Lung microvascular endothelial cell (primary cell): ENCODE data around the gene PLXNA2. TPM values are rescaled to one million over a fixed set of nuclear protein-coding genes. Genes with fewer than 3 reads are reported as not detected.
A peak's percentile ranks its signal among the peaks of the same experiment; 100 is the strongest.

ENCODE experiments used
- DNase-seq, 2 donors: peaks; one replicate each; pipeline versions ENCODE4 v3.0.0 to v3.0.0-alpha.2; 2010; ENCODE audit warnings: low read depth in 2 of 2
- total RNA-seq: library from RNA; depleted of rRNA; stranded (reverse); fragments of >200 nt; gene quantifications from 2 replicates; pipeline ENCODE4 v1.2.1, GENCODE V29; 2014

Gene PLXNA2
- total RNA-seq, 1 donor from 2014 or later: 46.4 TPM

DNA sequence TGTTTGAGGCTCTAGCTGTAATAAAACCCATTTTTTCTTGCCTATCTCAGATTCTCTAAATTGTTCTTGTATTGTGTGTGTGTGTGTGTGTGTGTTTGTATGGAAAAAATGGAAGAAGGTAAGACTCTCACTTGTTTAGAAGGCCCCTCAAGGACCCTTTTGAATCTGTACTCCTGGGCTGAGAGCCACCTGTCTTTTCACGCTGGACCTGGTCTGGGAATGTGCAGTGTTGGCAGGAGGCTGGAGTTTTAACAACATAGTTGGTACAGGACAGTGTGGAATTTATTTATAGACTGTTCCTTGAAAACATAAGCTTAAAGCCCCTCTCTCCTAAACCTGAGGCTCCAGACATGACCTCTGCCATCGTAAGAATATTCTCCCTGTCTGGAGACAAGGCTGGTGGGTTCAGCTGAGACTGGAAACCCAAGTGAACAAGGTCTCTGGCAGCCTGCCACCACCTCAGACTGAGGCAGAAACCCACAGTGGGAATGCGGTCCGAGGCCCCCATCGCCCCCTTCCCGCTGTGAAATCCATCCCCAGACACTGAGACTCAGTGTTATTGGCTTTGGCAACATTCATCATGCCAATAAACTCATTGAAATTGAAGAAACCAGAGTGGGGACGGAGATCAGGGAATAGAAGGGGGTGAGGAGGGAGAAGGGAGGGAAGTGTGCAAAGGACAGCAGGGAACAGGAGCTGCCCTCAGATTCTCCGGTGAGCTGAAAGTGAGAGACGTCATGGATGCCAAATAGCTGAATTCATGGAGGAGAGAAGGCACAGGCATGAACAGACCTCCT, 24.6 kb upstream of the PLXNA2 start:
- no peak for DNase-seq

DNA sequence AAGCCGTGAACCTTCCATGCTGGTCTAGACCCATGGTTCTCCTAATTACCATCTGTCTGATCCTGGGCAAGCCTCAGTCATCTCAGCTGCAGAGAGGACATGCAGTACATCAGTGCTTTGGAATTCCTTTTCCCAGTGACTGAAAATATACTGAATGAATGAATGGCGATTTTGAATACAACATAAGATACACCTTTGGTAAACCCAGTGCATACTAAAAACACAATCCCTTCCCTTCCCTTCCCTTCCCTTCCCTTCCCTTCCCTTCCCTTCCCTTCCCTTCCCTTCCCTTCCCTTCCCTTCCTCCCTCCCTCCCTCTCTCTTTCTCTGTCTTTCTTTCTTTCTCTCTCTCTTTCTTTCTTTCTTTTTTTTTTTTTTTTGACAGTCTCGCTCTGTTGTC, 21.3 kb upstream of the PLXNA2 start:
- no peak for DNase-seq

DNA sequence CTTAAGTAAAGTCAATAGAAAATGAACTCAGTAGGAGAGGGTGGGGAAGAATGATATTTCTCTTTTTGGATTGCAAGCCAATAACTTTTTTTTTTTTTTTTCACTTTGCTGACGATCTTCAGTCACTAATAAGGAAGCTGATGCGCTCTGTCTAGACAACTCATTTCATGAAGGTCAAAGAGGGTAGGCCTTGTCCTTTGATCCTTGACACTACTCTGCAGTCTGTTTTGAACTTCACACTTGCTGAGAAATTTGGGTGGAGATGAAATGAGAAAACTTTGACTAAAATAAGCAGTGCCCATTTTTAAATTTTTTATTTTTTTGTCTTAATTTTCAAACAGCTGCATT, 20.9 kb upstream of the PLXNA2 start:
- no peak for DNase-seq

DNA sequence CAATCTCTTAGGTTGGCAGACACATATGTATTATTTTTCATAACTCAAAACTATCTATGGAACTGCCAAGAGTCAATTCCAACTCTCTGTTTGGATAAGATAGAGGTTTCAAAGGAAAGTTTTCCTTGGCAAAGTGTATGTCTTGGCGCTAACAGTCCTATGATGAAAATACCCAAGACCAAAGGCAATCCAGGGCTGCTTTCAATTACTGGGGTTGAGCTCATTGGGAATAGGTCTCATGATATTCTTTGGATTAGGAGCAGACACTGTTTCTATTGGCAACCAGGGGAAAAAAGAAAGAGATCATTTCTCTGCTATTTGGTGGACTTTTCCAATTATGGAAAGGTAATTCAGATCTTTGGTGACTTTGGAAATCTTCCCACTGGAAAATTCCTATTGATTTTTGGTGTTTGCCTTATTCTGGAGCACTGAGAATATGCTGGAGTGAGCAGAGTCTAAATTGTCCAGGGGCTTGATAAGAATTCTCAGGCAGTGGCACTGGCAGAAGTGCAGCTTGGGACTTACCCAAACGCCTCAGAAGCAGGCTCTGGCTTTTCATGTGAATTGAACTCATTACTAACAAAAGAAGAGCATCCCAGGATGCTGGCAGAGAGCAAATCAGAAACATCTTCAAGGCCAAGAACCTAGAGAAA, 20.4 kb upstream of the PLXNA2 start:
- no peak for DNase-seq

DNA sequence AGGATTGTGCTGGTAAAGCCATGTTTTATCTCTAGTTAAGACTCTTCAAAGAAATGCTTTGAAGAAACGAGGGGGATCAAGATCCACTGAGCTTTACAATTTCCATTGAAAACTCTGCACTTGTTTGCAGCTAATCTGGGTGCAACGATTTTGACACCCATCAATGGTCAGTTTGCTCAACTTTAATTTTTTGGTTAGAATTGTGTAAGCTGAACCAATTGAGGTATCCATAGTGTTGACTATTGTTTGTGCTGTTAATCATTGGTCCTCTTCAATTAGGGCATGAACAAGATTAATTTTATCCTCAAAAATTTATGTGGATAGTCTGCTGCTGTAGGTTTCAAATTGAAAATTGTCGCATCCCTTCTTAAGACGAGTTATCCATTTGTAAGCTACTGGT, 17.7 kb upstream of the PLXNA2 start:
- DNase-seq: no peak

DNA sequence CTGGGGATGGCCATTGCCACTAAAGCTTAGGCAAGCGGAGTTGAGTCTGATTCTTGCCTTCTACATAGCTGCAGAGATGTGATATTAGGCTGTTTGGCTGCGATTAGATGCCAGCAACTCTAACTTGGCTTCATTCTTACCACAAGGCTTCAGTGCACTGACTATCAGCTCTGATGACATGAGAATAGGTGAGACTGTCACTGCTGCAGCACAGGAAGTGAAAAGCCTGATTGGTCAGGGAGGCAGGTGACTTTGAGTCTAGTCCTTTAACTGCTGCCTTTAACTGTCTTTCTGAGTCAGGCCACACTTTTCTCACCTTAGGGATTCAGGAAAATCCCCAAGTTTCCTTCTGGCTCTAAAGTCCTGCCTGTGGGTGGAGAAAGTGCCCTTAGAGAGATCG, 14.1 kb upstream of the PLXNA2 start:
- DNase-seq: no peak

DNA sequence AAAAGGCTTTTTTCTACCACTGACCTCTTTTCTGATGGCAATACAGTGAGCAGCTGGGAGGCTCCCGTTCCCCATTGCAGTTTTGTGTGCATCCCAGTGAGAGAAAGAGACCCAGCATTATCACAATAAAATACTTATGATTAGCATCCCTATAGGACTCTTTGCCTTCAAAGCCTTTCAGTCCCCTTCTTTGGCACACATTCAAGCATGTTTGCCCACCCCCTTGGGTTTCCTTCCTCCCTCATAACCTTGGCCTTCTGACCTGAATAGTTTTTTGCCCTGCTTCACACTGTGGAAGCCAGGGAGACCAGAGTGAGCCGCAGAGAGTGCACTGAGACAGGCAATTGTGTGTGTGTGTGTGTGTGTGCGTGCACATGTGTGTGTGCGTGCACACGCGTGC, 13.2 kb upstream of the PLXNA2 start:
- no peak for DNase-seq

DNA sequence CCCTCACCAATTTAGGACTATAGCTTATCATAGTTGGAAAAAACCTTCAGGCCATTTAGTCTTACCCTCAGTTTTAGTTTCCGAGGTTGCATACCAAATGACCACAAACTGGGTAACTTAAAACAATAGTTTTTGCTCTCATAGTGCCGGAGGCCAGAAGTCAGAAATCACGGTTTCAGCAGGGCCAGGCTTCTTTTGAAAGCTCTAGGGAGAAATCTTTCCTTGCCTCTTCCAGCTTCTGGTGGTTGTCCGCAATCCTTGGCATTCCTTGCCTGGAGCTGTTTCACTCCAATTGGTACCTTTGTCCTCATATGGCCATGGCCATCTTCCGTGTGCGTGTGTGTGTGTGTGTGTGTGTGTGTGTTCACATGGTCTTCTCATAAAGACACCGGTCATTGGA, 12.4 kb upstream of the PLXNA2 start:
- DNase-seq: no peak

DNA sequence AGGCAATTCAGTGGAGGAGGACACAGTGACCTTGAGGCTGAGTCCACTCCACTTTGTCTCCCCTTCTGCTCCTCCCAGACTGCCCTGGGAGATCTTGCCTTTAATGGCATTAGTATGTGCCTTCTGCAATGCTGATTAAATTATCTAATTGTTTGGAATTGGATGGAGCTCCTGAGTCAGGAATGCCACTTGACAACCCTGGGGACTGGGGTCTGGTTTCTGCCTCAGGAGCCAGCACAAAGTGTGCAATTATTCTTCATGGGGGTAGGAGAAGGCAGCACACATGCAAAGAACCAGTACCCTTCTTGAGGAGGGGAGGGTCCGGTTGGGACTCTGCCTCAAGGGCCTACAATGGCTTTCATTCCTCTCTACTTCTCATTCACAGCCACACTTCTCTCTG, 11.9 kb upstream of the PLXNA2 start:
- no peak for DNase-seq

DNA sequence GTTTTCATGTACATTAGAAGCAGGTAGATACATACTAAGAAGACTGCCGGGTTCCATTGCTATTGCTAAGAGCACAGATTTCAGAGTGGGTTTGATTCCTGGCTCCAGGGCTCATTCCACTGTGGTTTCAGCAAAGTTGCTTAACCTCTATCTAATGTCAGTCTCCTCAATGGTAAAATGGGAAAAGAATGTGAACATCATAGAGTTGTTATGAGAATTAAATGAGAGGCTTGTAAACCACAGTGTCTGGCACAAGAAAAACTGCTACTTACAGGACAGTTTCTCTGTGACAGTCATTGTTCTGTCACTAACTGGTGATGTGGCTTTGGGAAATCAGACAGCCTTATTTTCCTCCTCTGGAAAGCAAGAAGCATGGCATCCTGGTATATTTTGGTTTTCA, 10.7 kb upstream of the PLXNA2 start:
- no peak for DNase-seq

DNA sequence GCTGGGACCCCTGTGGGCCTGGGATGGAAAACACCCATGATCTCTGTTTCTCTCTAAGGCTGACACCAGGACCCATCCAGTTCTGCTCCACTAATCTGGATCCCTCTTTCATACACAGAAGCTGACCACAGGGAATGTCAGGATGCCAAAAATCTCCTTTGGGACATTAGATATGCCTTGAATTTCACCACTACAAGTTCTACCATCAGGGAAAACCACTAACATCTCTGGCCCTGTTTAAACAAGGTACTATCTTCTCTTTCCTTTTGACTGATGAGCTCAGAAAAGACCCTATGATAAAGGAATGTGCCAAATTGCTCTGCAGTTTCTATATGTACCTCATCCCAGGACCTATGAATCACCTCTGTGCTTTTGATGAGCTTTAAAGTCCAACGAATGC, 10.2 kb upstream of the PLXNA2 start:
- no peak for DNase-seq

DNA sequence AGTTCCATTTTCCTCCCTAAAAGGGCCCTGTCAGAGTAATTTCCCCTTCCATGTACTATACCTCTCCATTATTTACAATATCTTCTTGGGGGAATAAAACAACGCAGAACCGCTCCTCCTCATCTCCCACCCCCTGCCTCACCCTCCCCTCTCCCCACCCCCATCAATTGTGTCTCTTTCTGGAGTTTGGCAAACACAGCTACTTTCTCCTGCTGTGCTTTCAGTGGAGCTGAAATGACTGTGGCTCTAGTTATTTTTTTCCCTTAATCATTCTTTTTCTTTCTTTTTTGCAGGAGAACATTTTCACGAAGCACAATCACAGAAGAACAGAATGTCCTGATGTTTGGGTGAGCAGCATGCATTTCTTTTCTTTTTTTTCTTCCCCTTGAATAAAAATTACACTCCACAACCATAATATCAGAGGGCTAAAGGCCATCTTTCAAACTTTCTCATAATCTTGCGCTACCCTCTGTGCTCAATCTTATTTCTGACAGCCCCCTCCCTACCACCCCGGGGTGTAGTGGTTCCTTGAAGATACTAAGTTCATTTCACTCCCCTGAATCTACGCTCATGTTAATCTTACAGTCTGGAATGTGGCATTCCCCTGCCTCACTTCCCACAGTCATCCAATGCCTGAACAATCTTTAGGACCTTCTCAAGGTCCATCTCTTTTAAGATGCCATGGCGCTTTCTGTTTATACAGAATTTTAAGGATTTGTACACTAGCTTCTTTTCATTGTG, 8.8 kb upstream of the PLXNA2 start:
- no peak for DNase-seq

DNA sequence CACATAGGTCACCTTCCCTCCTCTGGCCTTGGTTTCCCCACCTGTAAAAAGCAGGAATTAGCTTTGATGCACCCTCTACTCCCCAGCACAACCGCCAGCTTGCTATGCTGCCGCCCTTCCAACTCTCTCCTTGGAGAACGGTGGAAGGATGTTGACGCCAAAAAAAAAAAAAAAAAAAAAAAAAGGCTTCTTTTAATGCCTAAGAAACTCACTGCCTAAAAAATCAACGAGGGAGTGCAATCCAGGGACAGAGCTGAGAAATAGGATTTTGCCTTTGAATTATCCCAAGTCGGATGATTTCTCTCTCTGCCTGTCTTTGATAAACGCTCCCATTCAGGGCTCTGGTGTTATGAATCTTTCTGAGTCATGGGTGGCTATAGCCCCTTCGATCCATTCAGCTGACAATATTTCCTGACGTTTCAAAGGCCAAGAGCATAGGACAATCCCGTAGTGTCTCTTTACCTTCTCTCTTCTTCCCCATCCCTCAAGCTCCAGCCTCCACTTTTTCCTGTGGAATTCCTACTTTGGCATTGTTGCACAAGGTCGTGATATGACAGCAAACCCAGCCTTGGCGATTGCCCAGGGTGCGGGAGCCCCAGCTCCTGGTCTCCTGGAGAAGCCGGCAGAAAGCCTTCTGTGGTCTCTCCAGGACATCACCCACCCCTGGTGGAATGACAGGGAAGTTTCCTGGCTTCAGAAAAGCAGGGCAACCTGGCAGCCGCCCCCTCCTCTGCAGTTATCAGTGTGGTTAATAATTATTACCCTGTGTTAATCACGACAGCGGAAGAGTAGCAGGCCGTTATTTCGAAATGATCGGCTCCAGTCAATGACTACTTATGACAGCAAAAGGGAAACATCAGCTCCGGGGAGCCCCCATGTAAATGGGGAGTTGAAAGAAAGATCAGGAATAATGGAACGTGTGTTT, 8.0 kb upstream of the PLXNA2 start:
- DNase-seq: peak in 1 of 2 donors; percentile 33

DNA sequence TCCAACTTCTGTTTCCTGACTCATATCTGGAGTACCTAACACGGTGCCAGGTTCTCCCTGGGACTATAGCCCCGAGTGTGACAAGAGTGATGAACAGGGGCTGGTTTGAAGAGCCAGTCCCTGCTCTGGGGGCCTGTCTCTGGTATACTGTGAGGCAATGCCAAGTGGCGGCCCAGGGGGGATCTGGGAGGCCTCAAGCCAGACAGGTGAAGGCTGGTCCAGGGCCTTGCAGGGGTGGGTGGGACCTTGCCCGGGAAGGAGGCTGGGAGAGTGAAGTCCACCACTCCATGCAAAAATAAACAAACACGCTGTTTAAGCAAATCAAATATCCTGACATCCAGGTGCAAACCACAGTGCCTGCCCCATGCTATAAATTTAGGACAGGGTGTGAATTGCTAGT, 6.8 kb upstream of the PLXNA2 start:
- DNase-seq: no peak

DNA sequence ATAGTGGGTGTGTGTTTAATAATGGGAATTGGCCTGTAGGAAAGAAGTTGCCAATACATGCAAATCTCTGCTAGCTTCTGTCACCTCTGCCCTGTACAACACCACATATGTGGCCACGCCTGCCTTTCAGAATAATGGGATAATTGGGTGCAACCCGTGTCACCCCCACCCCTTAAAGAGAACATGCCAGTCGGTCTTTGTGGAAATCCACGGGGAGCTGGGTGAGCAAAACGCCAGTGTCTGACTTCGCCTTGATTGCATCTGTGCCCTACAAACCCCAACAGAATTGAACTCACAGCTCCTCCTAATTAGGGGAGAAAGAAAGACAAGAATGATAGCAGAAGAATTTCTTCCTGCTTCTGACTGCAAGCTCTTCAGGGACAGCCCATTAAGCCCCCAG, 6.4 kb upstream of the PLXNA2 start:
- no peak for DNase-seq

DNA sequence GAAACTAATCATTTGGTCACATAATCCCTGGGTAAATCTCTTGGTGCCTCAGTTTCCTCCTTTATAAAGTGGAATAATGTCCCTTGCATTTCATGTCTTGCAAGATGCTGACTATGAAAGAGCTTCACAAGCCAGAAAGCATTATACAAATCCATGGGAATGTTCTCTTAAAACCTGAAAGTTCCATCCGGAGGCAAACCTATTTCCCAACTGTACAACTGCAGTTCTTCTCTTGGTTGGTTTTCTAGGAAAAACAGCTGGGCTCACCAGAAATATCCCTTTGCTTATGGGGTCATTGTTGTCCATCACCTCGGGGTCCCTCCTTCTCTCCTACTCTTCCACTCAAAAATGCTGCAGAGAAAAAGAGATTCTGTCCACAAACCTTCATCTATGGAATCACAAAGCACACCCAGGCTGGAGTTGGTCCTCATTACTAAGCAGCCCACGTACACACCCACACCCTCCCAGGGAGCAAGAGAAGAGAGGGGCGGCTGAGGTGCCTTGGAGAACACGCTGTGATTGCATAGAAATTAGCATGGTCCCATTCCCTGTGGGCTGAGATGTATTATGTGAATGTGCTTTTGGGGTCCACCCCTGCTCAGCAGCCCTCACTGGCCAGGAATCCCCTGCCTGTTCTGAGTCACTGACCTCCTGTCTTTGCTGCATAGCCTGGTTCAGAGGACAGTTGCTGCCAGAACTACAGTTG, 5.0 kb upstream of the PLXNA2 start:
- no peak for DNase-seq

DNA sequence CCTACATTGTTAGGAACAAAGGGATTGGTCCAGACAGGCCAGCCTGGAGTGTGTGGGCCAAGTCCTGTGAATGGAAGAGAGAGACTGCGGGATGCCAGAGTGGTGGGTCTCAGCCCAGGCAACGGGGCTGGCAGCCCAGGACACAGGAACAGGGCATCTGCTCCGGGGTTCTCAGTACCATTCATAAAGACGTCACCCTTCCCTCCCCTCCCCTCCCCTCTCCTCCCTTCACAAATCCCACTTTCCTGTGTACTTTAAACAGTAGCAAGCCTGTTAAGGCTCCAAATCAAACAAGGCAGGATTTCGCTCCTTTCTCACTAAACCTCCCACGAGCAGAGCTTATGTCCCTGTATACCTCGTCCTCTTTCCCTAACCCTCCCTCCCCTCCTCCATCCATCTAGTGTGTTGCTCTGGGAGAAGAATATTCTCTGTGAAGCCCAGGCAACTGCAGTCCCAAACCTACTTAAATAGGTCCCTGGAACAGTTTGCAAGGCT, 4.2 kb upstream of the PLXNA2 start:
- no peak for DNase-seq

DNA sequence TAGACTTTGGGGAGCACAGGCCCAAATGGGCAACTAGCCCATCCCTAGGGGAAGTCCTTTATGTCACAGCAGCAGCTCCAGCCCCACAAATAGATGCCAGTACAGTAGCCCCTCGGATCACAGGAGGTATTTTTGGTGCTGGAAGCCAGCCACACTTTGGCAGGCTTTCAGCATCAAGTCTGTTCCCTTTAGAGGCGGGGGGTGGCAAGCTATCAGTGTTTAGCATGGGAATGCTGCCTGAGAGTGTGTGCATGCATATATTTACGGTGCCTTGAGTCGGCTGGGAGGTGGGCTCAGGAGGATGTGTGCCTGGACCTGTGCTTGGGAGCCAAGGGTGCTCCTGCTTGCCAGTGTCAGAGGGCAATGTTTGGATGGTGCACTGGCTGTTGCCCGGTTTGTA, 3.5 kb upstream of the PLXNA2 start:
- no peak for DNase-seq

DNA sequence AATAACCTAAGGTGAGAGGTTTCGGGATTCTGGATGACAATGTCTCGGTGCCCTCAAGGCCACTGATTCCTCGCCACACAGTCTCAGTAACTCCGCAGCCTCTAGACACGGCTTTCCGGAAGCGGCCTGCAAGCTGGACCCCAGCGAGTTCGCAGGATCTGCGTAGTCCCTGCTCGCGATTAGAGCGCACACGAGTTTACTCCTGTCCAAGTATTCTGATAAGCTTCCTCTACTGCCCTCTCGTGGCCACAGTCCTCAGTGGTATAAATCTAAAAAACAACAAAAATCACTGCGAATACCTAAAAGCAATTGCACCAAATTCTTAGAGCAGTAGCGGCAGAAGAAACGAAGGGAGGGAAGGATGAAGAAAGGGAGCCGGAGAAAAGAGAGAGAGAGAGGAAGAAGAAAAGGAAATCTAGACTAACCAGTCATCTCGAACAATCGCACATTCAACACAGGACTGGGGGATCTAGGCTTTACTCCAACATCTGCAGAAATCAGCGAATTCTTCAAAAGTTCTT, 1.1 kb upstream of the PLXNA2 start:
- peak; percentile 95 to 96 for DNase-seq

DNA sequence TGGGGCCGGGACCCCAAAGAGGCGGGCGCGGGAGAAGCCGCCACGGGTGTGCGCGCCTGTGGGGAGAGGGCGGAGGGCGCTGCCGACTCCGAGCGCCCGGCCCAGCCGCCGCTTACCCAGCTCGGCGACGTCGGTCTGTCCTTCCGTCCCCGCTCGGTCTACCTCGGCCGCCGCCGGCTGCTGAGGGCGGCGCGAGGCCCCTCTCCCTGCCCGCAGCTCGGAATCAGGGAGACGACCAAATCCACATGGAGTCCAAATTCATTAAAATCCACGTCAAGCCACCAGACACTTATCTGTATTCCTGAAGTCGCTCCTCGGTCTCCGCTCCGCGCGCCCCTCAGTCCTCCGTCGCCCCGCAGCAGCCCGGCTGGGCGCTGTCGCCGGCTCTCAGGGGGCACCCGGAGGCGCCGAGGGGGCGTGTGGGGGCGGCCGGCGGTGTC, 637 bp downstream of the PLXNA2 start:
- no peak for DNase-seq
